Measurements from ENCODE around the gene APOM. TPM values are rescaled to one million over a fixed set of nuclear protein-coding genes. Genes with fewer than 3 reads are reported as not detected.

APOM gene
- total RNA-seq, 1 experiment from 2014 or later, result 3.5 TPM

- Mint-ChIP-seq H3K9me3 (no peaks in the 10 kb centered on the region), H3K36me3 (peaks cover 11% of the 10 kb centered on the region), H3K27ac (peak overlapping the region; percentile 41), H3K27me3 (ENCODE audit: low read depth) (no peaks in the 10 kb centered on the region; the same call in 1 of the 2 replicates), H3K4me1 (peaks cover 8% of the 10 kb centered on the region), H3K4me3 (no peak overlapping the region)
- TF ChIP-seq USF2 (CRISPR knock-in tag; IDR thresholded peaks at IDR 0.05), result no peak
- no peak for TF ChIP-seq ZNF423 (CRISPR knock-in tag; IDR thresholded peaks at IDR 0.05)
- TF ChIP-seq, protein P1, sequence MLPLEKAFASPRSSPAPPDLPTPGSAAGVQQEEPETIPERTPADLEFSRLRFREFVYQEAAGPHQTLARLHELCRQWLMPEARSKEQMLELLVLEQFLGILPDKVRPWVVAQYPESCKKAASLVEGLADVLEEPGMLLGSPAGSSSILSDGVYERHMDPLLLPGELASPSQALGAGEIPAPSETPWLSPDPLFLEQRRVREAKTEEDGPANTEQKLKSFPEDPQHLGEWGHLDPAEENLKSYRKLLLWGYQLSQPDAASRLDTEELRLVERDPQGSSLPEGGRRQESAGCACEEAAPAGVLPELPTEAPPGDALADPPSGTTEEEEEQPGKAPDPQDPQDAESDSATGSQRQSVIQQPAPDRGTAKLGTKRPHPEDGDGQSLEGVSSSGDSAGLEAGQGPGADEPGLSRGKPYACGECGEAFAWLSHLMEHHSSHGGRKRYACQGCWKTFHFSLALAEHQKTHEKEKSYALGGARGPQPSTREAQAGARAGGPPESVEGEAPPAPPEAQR (CRISPR knock-in tag; IDR thresholded peaks at IDR 0.05), result no peak
- TF ChIP-seq E2F4 (CRISPR knock-in tag; IDR thresholded peaks at IDR 0.05; ENCODE audit: borderline replicate concordance, low read depth), result no peak
- TF ChIP-seq ETV6 (CRISPR knock-in tag; IDR thresholded peaks at IDR 0.05), result no peak
- TF ChIP-seq PREB (CRISPR knock-in tag; IDR thresholded peaks at IDR 0.05; ENCODE audit: borderline replicate concordance), result no peak
- TF ChIP-seq RORB (CRISPR knock-in tag; IDR thresholded peaks at IDR 0.05), result no peak
- TF ChIP-seq MXD4 (CRISPR knock-in tag; IDR thresholded peaks at IDR 0.05; ENCODE audit: borderline replicate concordance), result no peak
- TF ChIP-seq CREM (CRISPR knock-in tag; IDR thresholded peaks at IDR 0.05), result no peak
- TF ChIP-seq, protein P2, sequence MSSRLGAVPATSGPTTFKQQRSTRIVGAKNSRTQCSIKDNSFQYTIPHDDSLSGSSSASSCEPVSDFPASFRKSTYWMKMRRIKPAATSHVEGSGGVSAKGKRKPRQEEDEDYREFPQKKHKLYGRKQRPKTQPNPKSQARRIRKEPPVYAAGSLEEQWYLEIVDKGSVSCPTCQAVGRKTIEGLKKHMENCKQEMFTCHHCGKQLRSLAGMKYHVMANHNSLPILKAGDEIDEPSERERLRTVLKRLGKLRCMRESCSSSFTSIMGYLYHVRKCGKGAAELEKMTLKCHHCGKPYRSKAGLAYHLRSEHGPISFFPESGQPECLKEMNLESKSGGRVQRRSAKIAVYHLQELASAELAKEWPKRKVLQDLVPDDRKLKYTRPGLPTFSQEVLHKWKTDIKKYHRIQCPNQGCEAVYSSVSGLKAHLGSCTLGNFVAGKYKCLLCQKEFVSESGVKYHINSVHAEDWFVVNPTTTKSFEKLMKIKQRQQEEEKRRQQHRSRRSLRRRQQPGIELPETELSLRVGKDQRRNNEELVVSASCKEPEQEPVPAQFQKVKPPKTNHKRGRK (CRISPR knock-in tag; IDR thresholded peaks at IDR 0.05; ENCODE audit: borderline replicate concordance), result no peak
- TF ChIP-seq, protein P3, sequence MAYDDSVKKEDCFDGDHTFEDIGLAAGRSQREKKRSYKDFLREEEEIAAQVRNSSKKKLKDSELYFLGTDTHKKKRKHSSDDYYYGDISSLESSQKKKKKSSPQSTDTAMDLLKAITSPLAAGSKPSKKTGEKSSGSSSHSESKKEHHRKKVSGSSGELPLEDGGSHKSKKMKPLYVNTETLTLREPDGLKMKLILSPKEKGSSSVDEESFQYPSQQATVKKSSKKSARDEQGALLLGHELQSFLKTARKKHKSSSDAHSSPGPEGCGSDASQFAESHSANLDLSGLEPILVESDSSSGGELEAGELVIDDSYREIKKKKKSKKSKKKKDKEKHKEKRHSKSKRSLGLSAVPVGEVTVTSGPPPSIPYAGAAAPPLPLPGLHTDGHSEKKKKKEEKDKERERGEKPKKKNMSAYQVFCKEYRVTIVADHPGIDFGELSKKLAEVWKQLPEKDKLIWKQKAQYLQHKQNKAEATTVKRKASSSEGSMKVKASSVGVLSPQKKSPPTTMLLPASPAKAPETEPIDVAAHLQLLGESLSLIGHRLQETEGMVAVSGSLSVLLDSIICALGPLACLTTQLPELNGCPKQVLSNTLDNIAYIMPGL (CRISPR knock-in tag; IDR thresholded peaks at IDR 0.05), result no peak
- no peak for TF ChIP-seq ZNF232 (CRISPR knock-in tag; IDR thresholded peaks at IDR 0.05)
- TF ChIP-seq ZNF671 (CRISPR knock-in tag; IDR thresholded peaks at IDR 0.05), result no peak
- TF ChIP-seq, protein P4, sequence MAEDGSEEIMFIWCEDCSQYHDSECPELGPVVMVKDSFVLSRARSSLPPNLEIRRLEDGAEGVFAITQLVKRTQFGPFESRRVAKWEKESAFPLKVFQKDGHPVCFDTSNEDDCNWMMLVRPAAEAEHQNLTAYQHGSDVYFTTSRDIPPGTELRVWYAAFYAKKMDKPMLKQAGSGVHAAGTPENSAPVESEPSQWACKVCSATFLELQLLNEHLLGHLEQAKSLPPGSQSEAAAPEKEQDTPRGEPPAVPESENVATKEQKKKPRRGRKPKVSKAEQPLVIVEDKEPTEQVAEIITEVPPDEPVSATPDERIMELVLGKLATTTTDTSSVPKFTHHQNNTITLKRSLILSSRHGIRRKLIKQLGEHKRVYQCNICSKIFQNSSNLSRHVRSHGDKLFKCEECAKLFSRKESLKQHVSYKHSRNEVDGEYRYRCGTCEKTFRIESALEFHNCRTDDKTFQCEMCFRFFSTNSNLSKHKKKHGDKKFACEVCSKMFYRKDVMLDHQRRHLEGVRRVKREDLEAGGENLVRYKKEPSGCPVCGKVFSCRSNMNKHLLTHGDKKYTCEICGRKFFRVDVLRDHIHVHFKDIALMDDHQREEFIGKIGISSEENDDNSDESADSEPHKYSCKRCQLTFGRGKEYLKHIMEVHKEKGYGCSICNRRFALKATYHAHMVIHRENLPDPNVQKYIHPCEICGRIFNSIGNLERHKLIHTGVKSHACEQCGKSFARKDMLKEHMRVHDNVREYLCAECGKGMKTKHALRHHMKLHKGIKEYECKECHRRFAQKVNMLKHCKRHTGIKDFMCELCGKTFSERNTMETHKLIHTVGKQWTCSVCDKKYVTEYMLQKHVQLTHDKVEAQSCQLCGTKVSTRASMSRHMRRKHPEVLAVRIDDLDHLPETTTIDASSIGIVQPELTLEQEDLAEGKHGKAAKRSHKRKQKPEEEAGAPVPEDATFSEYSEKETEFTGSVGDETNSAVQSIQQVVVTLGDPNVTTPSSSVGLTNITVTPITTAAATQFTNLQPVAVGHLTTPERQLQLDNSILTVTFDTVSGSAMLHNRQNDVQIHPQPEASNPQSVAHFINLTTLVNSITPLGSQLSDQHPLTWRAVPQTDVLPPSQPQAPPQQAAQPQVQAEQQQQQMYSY (CRISPR knock-in tag; IDR thresholded peaks at IDR 0.05), result no peak
- TF ChIP-seq SMAD3 (CRISPR knock-in tag; IDR thresholded peaks at IDR 0.05; ENCODE audit: borderline replicate concordance), result no peak
- TF ChIP-seq GTF2I (CRISPR knock-in tag; conservative IDR thresholded peaks at IDR 0.05), result no peak
- no peak for TF ChIP-seq SMAD4 (CRISPR knock-in tag; IDR thresholded peaks at IDR 0.05)
- TF ChIP-seq MYBL2 (CRISPR knock-in tag; IDR thresholded peaks at IDR 0.05), result no peak
- no peak for TF ChIP-seq OVOL2 (CRISPR knock-in tag; IDR thresholded peaks at IDR 0.05; ENCODE audit: borderline replicate concordance)
- no peak for TF ChIP-seq USF1 (CRISPR knock-in tag; IDR thresholded peaks at IDR 0.05)
- ChIA-PET CTCF (interaction anchor here (0.7 kb wide), 1 partner anchor 191 kb away, joined by 3 read pairs; no protein-coding TSS in a partner anchor), POLR2A (no interaction called here)
- no peak for DNase-seq (ENCODE audit: low spot score)
- no peak for ATAC-seq
These were observed 41.9 kb downstream of the APOM start for GRCh38 chr6:31697555-31697954.
